IMR-90 (cell line): ENCODE data around the gene KCNK5. TPM values are rescaled to one million over a fixed set of nuclear protein-coding genes. Genes with fewer than 3 reads are reported as not detected.

ENCODE experiments used
- ATAC-seq: fragments of 200-7000 bp; cut with Tn5 transposase; 2 replicates; pipeline ENCODE4 v1.9.1; 2020; ENCODE audit warnings: low read depth, mild to moderate bottlenecking, moderate library complexity
- BruUV-seq: library from RNA; stranded (reverse); fragments of 400-500 nt; replicated peaks from 2 replicates; lab custom pipeline; 2021; lab: Mats Ljungman, UMichigan
- CTCF ChIA-PET: fragments of 300-600 bp; formaldehyde crosslinking; extraction: SDS; loops from one replicate; lab custom pipeline; 2021; ENCODE audit warnings: antibody characterized with exemption; lab: Yijun Ruan, JAX
- POLR2A ChIA-PET: fragments of 300-600 bp; sonication (Branson Sonifier 250); formaldehyde crosslinking; loops from one replicate; lab custom pipeline; 2022; ENCODE audit warnings: antibody characterized with exemption; ENCODE audit not compliant: unreplicated experiment; lab: Charles Lee
- DNase-seq: peaks from one replicate; pipeline ENCODE4 v3.0.0; 2013
- H2AFZ ChIP-seq: replicated peaks from 2 replicates; pipeline ENCODE3; 2013; ENCODE audit warnings: low read length, mild to moderate bottlenecking; ENCODE audit not compliant: poor library complexity
- H2AK5ac ChIP-seq: 2 replicates; pipeline ENCODE4 v1.6.1; 2013; ENCODE audit warnings: low read depth, low read length, inconsistent platforms
- H2AK9ac ChIP-seq: replicated peaks from 2 replicates; pipeline ENCODE3; 2013; ENCODE audit warnings: mild to moderate bottlenecking, low read depth, low read length, moderate library complexity; ENCODE audit not compliant: poor library complexity
- H2BK120ac ChIP-seq: 2 replicates; pipeline ENCODE4 v1.6.1; 2013; ENCODE audit warnings: low read depth, low read length, inconsistent platforms
- H2BK15ac ChIP-seq: 3 replicates; pipeline ENCODE4 v1.6.1; 2013; ENCODE audit warnings: low read depth, low read length, inconsistent platforms
- H2BK20ac ChIP-seq: 2 replicates; pipeline ENCODE4 v1.6.1; 2013; ENCODE audit warnings: low read depth, mild to moderate bottlenecking, inconsistent platforms, low read length, moderate library complexity
- H2BK5ac ChIP-seq: 2 replicates; pipeline ENCODE4 v1.6.1; 2013; ENCODE audit warnings: mild to moderate bottlenecking, low read depth, low read length, inconsistent platforms; ENCODE audit not compliant: poor library complexity, severe bottlenecking
- H3K14ac ChIP-seq: replicated peaks from 2 replicates; pipeline ENCODE4 v1.6.1; 2013; ENCODE audit warnings: low read depth, low read length, inconsistent platforms
- H3K18ac ChIP-seq: 2 replicates; pipeline ENCODE4 v1.6.1; 2013; ENCODE audit warnings: low read depth, low read length, control low read depth
- H3K23ac ChIP-seq: 2 replicates; pipeline ENCODE4 v1.6.1; 2013; ENCODE audit warnings: low read depth, low read length, inconsistent platforms
- H3K27ac ChIP-seq: 2 replicates; pipeline ENCODE4 v1.5.1; 2013; ENCODE audit warnings: mild to moderate bottlenecking, control low read depth, low read length; ENCODE audit not compliant: insufficient read depth
- H3K27me3 ChIP-seq: 2 replicates; pipeline ENCODE4 v1.6.1; 2013; ENCODE audit warnings: low read length; ENCODE audit not compliant: control insufficient read depth, insufficient read depth
- H3K36me3 ChIP-seq: 2 replicates; pipeline ENCODE4 v1.6.1; 2013; ENCODE audit warnings: low read length, mixed read lengths; ENCODE audit not compliant: control insufficient read depth, insufficient read depth
- H3K4ac ChIP-seq: 2 replicates; pipeline ENCODE4 v1.6.1; 2013; ENCODE audit warnings: low read depth, low read length, inconsistent platforms
- H3K4me1 ChIP-seq: 2 replicates; pipeline ENCODE4 v1.6.1; 2013; ENCODE audit warnings: low read length, mixed read lengths; ENCODE audit not compliant: control insufficient read depth, insufficient read depth
- H3K4me2 ChIP-seq: 2 replicates; pipeline ENCODE4 v1.6.1; 2013; ENCODE audit warnings: low read depth, mild to moderate bottlenecking, control low read depth, low read length, moderate library complexity
- H3K4me3 ChIP-seq: 2 replicates; pipeline ENCODE4 v1.5.1; 2013; ENCODE audit warnings: low read depth, mild to moderate bottlenecking, control low read depth, low read length, moderate library complexity; ENCODE audit not compliant: insufficient read depth
- H3K56ac ChIP-seq: 2 replicates; pipeline ENCODE4 v1.6.1; 2013; ENCODE audit warnings: low read length, inconsistent platforms; ENCODE audit not compliant: insufficient read depth; ENCODE audit errors: extremely low read depth
- H3K79me1 ChIP-seq, 2 experiments: 2 replicates each; pipeline ENCODE4 v1.6.1; 2013; ENCODE audit warnings: low read length in 2 of 2, inconsistent platforms in 1 of 2, low read depth in 1 of 2
- H3K9ac ChIP-seq: 2 replicates; pipeline ENCODE4 v1.6.1; 2013; ENCODE audit warnings: low read depth, low read length, control low read depth
- H3K9me1 ChIP-seq: 2 replicates; pipeline ENCODE4 v1.6.1; 2013; ENCODE audit warnings: low read length, inconsistent platforms; ENCODE audit not compliant: insufficient read depth
- H3K9me3 ChIP-seq: 2 replicates; pipeline ENCODE4 v1.6.1; 2013; ENCODE audit warnings: low read length; ENCODE audit not compliant: control insufficient read depth, insufficient read depth
- H4K20me1 ChIP-seq: 2 replicates; pipeline ENCODE4 v1.6.1; 2013; ENCODE audit warnings: low read length, inconsistent platforms; ENCODE audit not compliant: insufficient read depth
- H4K5ac ChIP-seq: 2 replicates; pipeline ENCODE4 v1.6.1; 2013; ENCODE audit warnings: mild to moderate bottlenecking, low read depth, low read length, control low read depth
- H4K8ac ChIP-seq, 2 experiments: 2 replicates each; pipeline ENCODE4 v1.6.1; 2013; ENCODE audit warnings: low read depth in 2 of 2, low read length in 2 of 2, control low read depth in 1 of 2, inconsistent platforms in 1 of 2
- H4K91ac ChIP-seq: 2 replicates; pipeline ENCODE4 v1.6.1; 2013; ENCODE audit warnings: low read depth, low read length, inconsistent platforms; ENCODE audit not compliant: insufficient read depth
- CEBPB ChIP-seq: IDR thresholded peaks from 2 replicates; pipeline ENCODE4 v1.6.1; 2012; ENCODE audit warnings: low read depth, low read length, improper control_type of control experiment
- ELK1 ChIP-seq: fragments of 150-350 bp; IDR thresholded peaks from 2 replicates; pipeline ENCODE4 v1.6.1; 2016; ENCODE audit warnings: low read depth, mild to moderate bottlenecking, low read length, moderate library complexity, borderline replicate concordance
- FOS ChIP-seq: fragments of 150-350 bp; IDR thresholded peaks from 2 replicates; pipeline ENCODE4 v1.6.1; 2016; ENCODE audit warnings: low read depth, low read length
- MAZ ChIP-seq: IDR thresholded peaks from 2 replicates; pipeline ENCODE4 v1.6.1; 2012; ENCODE audit warnings: low read depth, mild to moderate bottlenecking, low read length, improper control_type of control experiment, moderate library complexity, borderline replicate concordance
- RCOR1 ChIP-seq: IDR thresholded peaks from 2 replicates; pipeline ENCODE4 v1.6.1; 2012; ENCODE audit warnings: mild to moderate bottlenecking, low read length, improper control_type of control experiment; ENCODE audit not compliant: insufficient replicate concordance
- RFX5 ChIP-seq: IDR thresholded peaks from 2 replicates; pipeline ENCODE4 v1.8.0; 2012; ENCODE audit warnings: low read depth, mild to moderate bottlenecking, low read length, moderate library complexity
- SMC3 ChIP-seq: fragments of 150-350 bp; IDR thresholded peaks from 2 replicates; pipeline ENCODE4 v1.6.1; 2016; ENCODE audit warnings: low read depth, mild to moderate bottlenecking, antibody characterized with exemption, low read length, moderate library complexity
- USF2 ChIP-seq: fragments of 150-350 bp; IDR thresholded peaks from 2 replicates; pipeline ENCODE4 v1.6.1; 2017; ENCODE audit warnings: mild to moderate bottlenecking, antibody characterized with exemption, low read length, low read depth
- WGBS, 2 experiments: methylation state at CpG; one replicate each; pipeline versions ENCODE4 v1.1.5 to v1.1.7; 2013; ENCODE audit warnings: missing lambda C conversion rate in 2 of 2; ENCODE audit not compliant: insufficient read length in 1 of 2; ENCODE audit errors: extremely low coverage in 2 of 2; 5-methylcytosine and 5-hydroxymethylcytosine counted together
- dilution Hi-C: fragments of 300-500 bp; cut with HindIII; formaldehyde crosslinking; loops from one replicate; pipeline ENCODE4 v1.14.3; 2018; ENCODE audit warnings: low sequenced_read_pairs; ENCODE audit not compliant: unreplicated experiment
- in situ Hi-C: fragments of 300-500 bp; cut with MboI; formaldehyde crosslinking; loops from 3 replicates; pipeline ENCODE4 v1.14.3; 2019; ENCODE audit warnings: low sequenced_read_pairs, inconsistent platforms, mixed read lengths
- intact Hi-C: fragments of 100-400 bp; cut with micrococcal nuclease; formaldehyde crosslinking; loops from 2 replicates; pipeline ENCODE4 v1.10.0; 2022
- polyA plus RNA-seq, 3 experiments: library from polyadenylated mRNA; depleted of rRNA; stranded (reverse); fragments of >200 nt; gene quantifications; 2 replicates each; pipeline ENCODE4 v1.2.3, GENCODE V29; 2012; ENCODE audit warnings: low replicate concordance in 1 of 3
- total RNA-seq: library from RNA; depleted of rRNA; stranded (reverse); fragments of >200 nt; gene quantifications from 2 replicates; pipeline ENCODE4 v1.2.3, GENCODE V29; 2012

KCNK5 gene
- total and polyA plus RNA-seq, 2 of the 4 experiments (the other 2 are of a cell fraction) = not detected

GRCh38 chr6:39181333-39181732 lies 47.9 kb downstream of the KCNK5 start:
- no TSS peak for BruUV-seq
- Histone ChIP-seq H3K18ac (no peak overlapping the region), H2AK5ac (no peak overlapping the region), H3K14ac (no peak overlapping the region), H4K20me1 (no peaks in the 10 kb centered on the region), H3K79me1 (no peaks in the 10 kb centered on the region), H3K27me3 (no peaks in the 10 kb centered on the region), H3K9me1 (no peaks in the 10 kb centered on the region), H2AFZ (no peak overlapping the region), H3K4me1 (no peaks in the 10 kb centered on the region), H4K91ac (no peak overlapping the region), H2BK5ac (no peak overlapping the region), H3K27ac (no peak overlapping the region), H3K9ac (no peak overlapping the region), H4K5ac (no peak overlapping the region), H3K4me2 (no peak overlapping the region), H3K9me3 (no peaks in the 10 kb centered on the region), H3K4me3 (no peak overlapping the region), H4K8ac (no peak overlapping the region), H2AK9ac (no peak overlapping the region), H2BK120ac (no peak overlapping the region), H3K36me3 (no peaks in the 10 kb centered on the region), H2BK20ac (no peak overlapping the region), H3K56ac (no peak overlapping the region), H3K23ac (no peak overlapping the region), H3K4ac (no peak overlapping the region), H2BK15ac (no peak overlapping the region)
- intact Hi-C loops = no loop called here
- POLR2A ChIA-PET = no interaction called here
- TF ChIP-seq RCOR1 (no peak), FOS (no peak), ELK1 (no peak), SMC3 (no peak), MAZ (no peak), RFX5 (no peak), CEBPB (no peak), USF2 (no peak)
- no peak for ATAC-seq
- CTCF ChIA-PET = no interaction called here
- dilution Hi-C loops = no loop called here
- no peak for DNase-seq
- WGBS, 2 experiments = 80% methylated on average over 1 of the region's 6 CpGs; no CpG with 5 or more reads in 1 of the 2 experiments
- in situ Hi-C loops = no loop called here
